ENCODE data around the gene TMED7. TPM values are rescaled to one million over a fixed set of nuclear protein-coding genes. Genes with fewer than 3 reads are reported as not detected.

The TMED7 gene
- total RNA-seq, 1 donor: 151 TPM

GRCh38 chr5:115586525-115587146, 39.2 kb downstream of the TMED7 start:
- peaks cover 86% of the 10 kb centered on the region for H3K79me2 ChIP-seq (ENCODE audit: insufficient read depth, low read length)
- no peaks in the 10 kb centered on the region for H3K27me3 ChIP-seq (ENCODE audit: insufficient read depth, low read length)
- no peaks in the 10 kb centered on the region for H3K9me3 ChIP-seq (ENCODE audit: low read depth, low read length)
- H3K36me3 ChIP-seq (ENCODE audit: insufficient read depth, low read length): no peaks in the 10 kb centered on the region
- H3K27ac ChIP-seq (ENCODE audit: low read depth, low read length): peak overlapping the region; percentile 46
- H4K20me1 ChIP-seq (ENCODE audit: insufficient read depth, low read length): peaks cover 11% of the 10 kb centered on the region
- no peak for DNase-seq (ENCODE audit: insufficient read length, low spot score, missing footprints)
- TF ChIP-seq, protein P1, sequence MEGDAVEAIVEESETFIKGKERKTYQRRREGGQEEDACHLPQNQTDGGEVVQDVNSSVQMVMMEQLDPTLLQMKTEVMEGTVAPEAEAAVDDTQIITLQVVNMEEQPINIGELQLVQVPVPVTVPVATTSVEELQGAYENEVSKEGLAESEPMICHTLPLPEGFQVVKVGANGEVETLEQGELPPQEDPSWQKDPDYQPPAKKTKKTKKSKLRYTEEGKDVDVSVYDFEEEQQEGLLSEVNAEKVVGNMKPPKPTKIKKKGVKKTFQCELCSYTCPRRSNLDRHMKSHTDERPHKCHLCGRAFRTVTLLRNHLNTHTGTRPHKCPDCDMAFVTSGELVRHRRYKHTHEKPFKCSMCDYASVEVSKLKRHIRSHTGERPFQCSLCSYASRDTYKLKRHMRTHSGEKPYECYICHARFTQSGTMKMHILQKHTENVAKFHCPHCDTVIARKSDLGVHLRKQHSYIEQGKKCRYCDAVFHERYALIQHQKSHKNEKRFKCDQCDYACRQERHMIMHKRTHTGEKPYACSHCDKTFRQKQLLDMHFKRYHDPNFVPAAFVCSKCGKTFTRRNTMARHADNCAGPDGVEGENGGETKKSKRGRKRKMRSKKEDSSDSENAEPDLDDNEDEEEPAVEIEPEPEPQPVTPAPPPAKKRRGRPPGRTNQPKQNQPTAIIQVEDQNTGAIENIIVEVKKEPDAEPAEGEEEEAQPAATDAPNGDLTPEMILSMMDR (IDR thresholded peaks at IDR 0.05; ENCODE audit: extremely low read depth, low read depth, low read length): peak; percentile 59
- H3K4me3 ChIP-seq (ENCODE audit: insufficient read depth, low read length): no peak overlapping the region
- H2AFZ ChIP-seq (ENCODE audit: low read length): no peak overlapping the region
- peaks cover 17% of the 10 kb centered on the region for H3K4me1 ChIP-seq (ENCODE audit: insufficient read depth, low read length)
- H3K4me2 ChIP-seq (ENCODE audit: insufficient read depth, low read length): no peak overlapping the region

GRCh38 chr5:115585265-115585664, 40.6 kb downstream of the TMED7 start:
- Histone ChIP-seq H3K36me3 (ENCODE audit: insufficient read depth, low read length) (peaks cover 5% of the 10 kb centered on the region), H2AFZ (ENCODE audit: low read length) (no peak overlapping the region), H3K27me3 (ENCODE audit: insufficient read depth, low read length) (no peaks in the 10 kb centered on the region), H3K4me2 (ENCODE audit: insufficient read depth, low read length) (no peak overlapping the region), H3K27ac (ENCODE audit: low read depth, low read length) (peak overlapping the region; percentile 46), H3K9me3 (ENCODE audit: low read depth, low read length) (no peaks in the 10 kb centered on the region), H4K20me1 (ENCODE audit: insufficient read depth, low read length) (peaks cover 11% of the 10 kb centered on the region), H3K4me1 (ENCODE audit: insufficient read depth, low read length) (peaks cover 20% of the 10 kb centered on the region), H3K79me2 (ENCODE audit: insufficient read depth, low read length) (peaks cover 87% of the 10 kb centered on the region), H3K4me3 (ENCODE audit: insufficient read depth, low read length) (no peak overlapping the region)
- DNase-seq (ENCODE audit: insufficient read length, low spot score, missing footprints): no peak
- TF ChIP-seq, protein P1 (IDR thresholded peaks at IDR 0.05; ENCODE audit: extremely low read depth, low read depth, low read length): no peak

DNA sequence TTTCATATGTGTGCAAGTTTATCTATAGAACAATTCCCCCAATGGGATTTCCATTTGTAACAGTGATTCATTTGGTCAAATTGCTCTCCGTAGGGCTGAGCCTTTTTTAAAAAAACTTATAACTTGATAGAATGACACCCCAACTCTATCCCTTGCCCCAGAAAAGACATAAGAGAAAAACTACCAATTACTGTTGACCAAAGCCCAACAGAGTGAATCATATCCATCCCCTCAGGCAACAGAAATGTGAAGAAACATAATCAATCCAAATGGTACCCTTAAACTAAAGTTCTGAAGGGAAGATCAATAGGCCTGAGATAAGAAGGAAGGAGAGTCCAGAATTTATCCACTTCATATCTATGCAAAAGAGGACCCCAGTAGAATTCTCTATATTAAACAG, 41.3 kb downstream of the TMED7 start:
- no peak overlapping the region for H3K4me3 ChIP-seq (ENCODE audit: insufficient read depth, low read length)
- peak overlapping the region; percentile 90 for H3K27ac ChIP-seq (ENCODE audit: low read depth, low read length)
- TF ChIP-seq, protein P1 (IDR thresholded peaks at IDR 0.05; ENCODE audit: extremely low read depth, low read depth, low read length): no peak
- no peak overlapping the region for H2AFZ ChIP-seq (ENCODE audit: low read length)
- H3K9me3 ChIP-seq (ENCODE audit: low read depth, low read length): no peaks in the 10 kb centered on the region
- peaks cover 11% of the 10 kb centered on the region for H4K20me1 ChIP-seq (ENCODE audit: insufficient read depth, low read length)
- H3K4me2 ChIP-seq (ENCODE audit: insufficient read depth, low read length): no peak overlapping the region
- H3K79me2 ChIP-seq (ENCODE audit: insufficient read depth, low read length): peaks cover 89% of the 10 kb centered on the region
- peaks cover 25% of the 10 kb centered on the region for H3K4me1 ChIP-seq (ENCODE audit: insufficient read depth, low read length)
- no peaks in the 10 kb centered on the region for H3K27me3 ChIP-seq (ENCODE audit: insufficient read depth, low read length)
- no peak for DNase-seq (ENCODE audit: insufficient read length, low spot score, missing footprints)
- peaks cover 5% of the 10 kb centered on the region for H3K36me3 ChIP-seq (ENCODE audit: insufficient read depth, low read length)

DNA sequence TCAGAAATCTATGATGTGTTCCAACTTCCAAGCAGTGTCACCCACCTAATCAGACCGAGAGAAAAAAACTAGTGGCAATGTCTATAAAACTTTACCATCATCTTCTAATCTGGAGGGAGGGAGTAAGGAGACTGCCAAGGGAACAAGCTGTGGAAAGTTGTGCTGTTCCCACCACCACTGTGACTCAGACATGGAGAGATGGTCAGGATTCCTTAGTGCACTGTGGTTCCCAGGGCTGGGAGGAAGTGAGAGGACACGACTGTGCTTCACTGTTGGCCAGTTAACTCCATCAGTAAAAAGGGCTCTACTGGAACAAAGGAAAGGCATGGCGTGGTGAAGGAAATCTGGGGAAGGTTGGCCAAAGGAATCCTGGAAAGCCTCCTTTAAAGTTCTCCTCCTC, 42.4 kb downstream of the TMED7 start:
- TF ChIP-seq, protein P1 (IDR thresholded peaks at IDR 0.05; ENCODE audit: extremely low read depth, low read depth, low read length): no peak
- peak overlapping the region; percentile 14 for H3K4me2 ChIP-seq (ENCODE audit: insufficient read depth, low read length)
- H3K27me3 ChIP-seq (ENCODE audit: insufficient read depth, low read length): no peaks in the 10 kb centered on the region
- H3K4me1 ChIP-seq (ENCODE audit: insufficient read depth, low read length): peaks cover 30% of the 10 kb centered on the region
- no peaks in the 10 kb centered on the region for H3K9me3 ChIP-seq (ENCODE audit: low read depth, low read length)
- no peak overlapping the region for H2AFZ ChIP-seq (ENCODE audit: low read length)
- peak; percentile 83 for DNase-seq (ENCODE audit: insufficient read length, low spot score, missing footprints)
- peaks cover 5% of the 10 kb centered on the region for H3K36me3 ChIP-seq (ENCODE audit: insufficient read depth, low read length)
- H3K79me2 ChIP-seq (ENCODE audit: insufficient read depth, low read length): peaks cover 87% of the 10 kb centered on the region
- H3K27ac ChIP-seq (ENCODE audit: low read depth, low read length): peak overlapping the region; percentile 90
- H4K20me1 ChIP-seq (ENCODE audit: insufficient read depth, low read length): peaks cover 8% of the 10 kb centered on the region
- no peak overlapping the region for H3K4me3 ChIP-seq (ENCODE audit: insufficient read depth, low read length)

Data from osteoblast (primary cell).